ENCODE data around the gene CPT1A. TPM values are rescaled to one million over a fixed set of nuclear protein-coding genes. Genes with fewer than 3 reads are reported as not detected.

Gene CPT1A
- total and polyA plus RNA-seq, 10 of the 15 experiments (the other 5 are each of a cell fraction or from before 2014, with no cell fraction given) = 1.1 to 17.5 (median 6.0) TPM

DNA sequence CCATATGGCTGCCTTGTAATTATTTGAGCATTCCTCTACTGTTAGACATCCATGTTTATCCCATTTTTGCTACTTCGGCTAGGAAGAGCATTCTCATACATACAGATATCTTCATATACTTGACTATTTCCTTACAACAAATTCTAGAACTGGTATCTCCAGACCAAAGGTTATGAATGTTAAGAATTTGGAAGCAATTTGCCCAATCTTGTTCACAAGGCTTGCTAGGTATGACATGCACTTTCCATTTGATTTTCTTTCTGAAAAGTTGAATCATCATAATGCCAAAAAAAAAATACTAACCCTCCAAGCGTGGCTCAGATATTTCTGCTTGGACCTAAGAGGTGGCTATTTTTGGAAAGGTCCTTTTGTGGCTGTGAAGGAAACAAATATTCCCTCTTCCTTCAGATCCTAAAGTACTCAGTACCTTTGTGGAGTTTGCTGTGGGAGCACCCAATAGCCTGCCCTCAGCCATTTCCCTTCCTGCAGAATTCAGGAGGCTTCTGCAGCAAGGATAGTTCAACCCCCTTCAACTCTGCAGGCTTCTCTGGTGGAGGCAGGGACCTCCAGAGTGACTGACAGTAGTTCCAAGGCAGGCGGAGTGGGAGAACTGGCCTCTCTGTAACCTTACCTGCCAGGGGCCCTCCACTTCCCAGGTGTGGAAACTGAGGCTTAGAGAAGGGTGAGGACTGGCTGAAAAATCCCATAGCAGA is 22.0 kb upstream of the CPT1A start:
- CTCF ChIA-PET = no interaction called here
- SMC1A ChIA-PET (ENCODE audit: uncharacterized antibody, unreplicated experiment) = no interaction called here
- H3K4me2 ChIP-seq (ENCODE audit: control insufficient read depth, insufficient read depth) = no peak overlapping the region
- no peaks in the 10 kb centered on the region for H3K4me1 ChIP-seq (ENCODE audit: control insufficient read depth, insufficient read depth, low read length)
- WGBS (ENCODE audit: insufficient coverage, insufficient replicate concordance, low lambda C conversion rate, missing lambda C conversion rate) = 30% methylated on average over 3 of the region's 3 CpGs
- in situ Hi-C loops (cut with MboI) (no loop called here), intact Hi-C loops (cut with micrococcal nuclease; ENCODE audit: unreplicated experiment) (no loop called here)
- no peak overlapping the region for H2AFZ ChIP-seq (ENCODE audit: control insufficient read depth, low read depth, low read length)
- H3K27me3 ChIP-seq (replicated peaks in 1 of 2; ENCODE audit: control insufficient read depth in 2 of 2, insufficient read depth in 2 of 2, low read length in 1 of 2) = no peaks in the 10 kb centered on the region
- FAIRE-seq (no peak), DNase-seq (ENCODE audit: low read depth, low spot score) (no peak), ATAC-seq (no peak)
- POLR2A ChIA-PET = no interaction called here
- H3K27ac ChIP-seq (ENCODE audit: control insufficient read depth, insufficient read depth) = no peak overlapping the region
- H3K9ac ChIP-seq (ENCODE audit: control insufficient read depth, insufficient read depth, low read length) = no peak overlapping the region
- no peak overlapping the region for H3K4me3 ChIP-seq
- BruUV-seq (replicated peaks) = no TSS peak
- TF ChIP-seq SMAD5 (IDR thresholded peaks at IDR 0.05; ENCODE audit: low read depth) (no peak), GABPA (IDR thresholded peaks at IDR 0.05; ENCODE audit: low read depth) (no peak), CREM (IDR thresholded peaks at IDR 0.05; ENCODE audit: low read depth) (no peak)
- TF ChIP-seq, protein P1, sequence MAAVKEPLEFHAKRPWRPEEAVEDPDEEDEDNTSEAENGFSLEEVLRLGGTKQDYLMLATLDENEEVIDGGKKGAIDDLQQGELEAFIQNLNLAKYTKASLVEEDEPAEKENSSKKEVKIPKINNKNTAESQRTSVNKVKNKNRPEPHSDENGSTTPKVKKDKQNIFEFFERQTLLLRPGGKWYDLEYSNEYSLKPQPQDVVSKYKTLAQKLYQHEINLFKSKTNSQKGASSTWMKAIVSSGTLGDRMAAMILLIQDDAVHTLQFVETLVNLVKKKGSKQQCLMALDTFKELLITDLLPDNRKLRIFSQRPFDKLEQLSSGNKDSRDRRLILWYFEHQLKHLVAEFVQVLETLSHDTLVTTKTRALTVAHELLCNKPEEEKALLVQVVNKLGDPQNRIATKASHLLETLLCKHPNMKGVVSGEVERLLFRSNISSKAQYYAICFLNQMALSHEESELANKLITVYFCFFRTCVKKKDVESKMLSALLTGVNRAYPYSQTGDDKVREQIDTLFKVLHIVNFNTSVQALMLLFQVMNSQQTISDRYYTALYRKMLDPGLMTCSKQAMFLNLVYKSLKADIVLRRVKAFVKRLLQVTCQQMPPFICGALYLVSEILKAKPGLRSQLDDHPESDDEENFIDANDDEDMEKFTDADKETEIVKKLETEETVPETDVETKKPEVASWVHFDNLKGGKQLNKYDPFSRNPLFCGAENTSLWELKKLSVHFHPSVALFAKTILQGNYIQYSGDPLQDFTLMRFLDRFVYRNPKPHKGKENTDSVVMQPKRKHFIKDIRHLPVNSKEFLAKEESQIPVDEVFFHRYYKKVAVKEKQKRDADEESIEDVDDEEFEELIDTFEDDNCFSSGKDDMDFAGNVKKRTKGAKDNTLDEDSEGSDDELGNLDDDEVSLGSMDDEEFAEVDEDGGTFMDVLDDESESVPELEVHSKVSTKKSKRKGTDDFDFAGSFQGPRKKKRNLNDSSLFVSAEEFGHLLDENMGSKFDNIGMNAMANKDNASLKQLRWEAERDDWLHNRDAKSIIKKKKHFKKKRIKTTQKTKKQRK (IDR thresholded peaks at IDR 0.05; ENCODE audit: low read depth, low read length) = no peak
- TF ChIP-seq, protein P2, sequence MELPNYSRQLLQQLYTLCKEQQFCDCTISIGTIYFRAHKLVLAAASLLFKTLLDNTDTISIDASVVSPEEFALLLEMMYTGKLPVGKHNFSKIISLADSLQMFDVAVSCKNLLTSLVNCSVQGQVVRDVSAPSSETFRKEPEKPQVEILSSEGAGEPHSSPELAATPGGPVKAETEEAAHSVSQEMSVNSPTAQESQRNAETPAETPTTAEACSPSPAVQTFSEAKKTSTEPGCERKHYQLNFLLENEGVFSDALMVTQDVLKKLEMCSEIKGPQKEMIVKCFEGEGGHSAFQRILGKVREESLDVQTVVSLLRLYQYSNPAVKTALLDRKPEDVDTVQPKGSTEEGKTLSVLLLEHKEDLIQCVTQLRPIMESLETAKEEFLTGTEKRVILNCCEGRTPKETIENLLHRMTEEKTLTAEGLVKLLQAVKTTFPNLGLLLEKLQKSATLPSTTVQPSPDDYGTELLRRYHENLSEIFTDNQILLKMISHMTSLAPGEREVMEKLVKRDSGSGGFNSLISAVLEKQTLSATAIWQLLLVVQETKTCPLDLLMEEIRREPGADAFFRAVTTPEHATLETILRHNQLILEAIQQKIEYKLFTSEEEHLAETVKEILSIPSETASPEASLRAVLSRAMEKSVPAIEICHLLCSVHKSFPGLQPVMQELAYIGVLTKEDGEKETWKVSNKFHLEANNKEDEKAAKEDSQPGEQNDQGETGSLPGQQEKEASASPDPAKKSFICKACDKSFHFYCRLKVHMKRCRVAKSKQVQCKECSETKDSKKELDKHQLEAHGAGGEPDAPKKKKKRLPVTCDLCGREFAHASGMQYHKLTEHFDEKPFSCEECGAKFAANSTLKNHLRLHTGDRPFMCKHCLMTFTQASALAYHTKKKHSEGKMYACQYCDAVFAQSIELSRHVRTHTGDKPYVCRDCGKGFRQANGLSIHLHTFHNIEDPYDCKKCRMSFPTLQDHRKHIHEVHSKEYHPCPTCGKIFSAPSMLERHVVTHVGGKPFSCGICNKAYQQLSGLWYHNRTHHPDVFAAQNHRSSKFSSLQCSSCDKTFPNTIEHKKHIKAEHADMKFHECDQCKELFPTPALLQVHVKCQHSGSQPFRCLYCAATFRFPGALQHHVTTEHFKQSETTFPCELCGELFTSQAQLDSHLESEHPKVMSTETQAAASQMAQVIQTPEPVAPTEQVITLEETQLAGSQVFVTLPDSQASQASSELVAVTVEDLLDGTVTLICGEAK (IDR thresholded peaks at IDR 0.05; ENCODE audit: borderline replicate concordance) = no peak
- H3K9me3 ChIP-seq (replicated peaks; ENCODE audit: control insufficient read depth, insufficient read depth, low read length) = no peaks in the 10 kb centered on the region; the same call in 2 of the 3 replicates
- H3K36me3 ChIP-seq (ENCODE audit: control insufficient read depth in 2 of 2, insufficient read depth in 2 of 2, low read length in 1 of 2) = no peaks in the 10 kb centered on the region
- RAD21 ChIA-PET (ENCODE audit: unreplicated experiment) = no interaction called here
- no peaks in the 10 kb centered on the region for H3K79me2 ChIP-seq (ENCODE audit: control insufficient read depth, insufficient read depth, low read length)
- no peaks in the 10 kb centered on the region for H4K20me1 ChIP-seq (ENCODE audit: control insufficient read depth, insufficient read depth)
